Activated CD4-positive, alpha-beta T cell treated with anti-CD3 and anti-CD28 coated beads, Interleukin-2, amount 50 U/mL, for 16 hours (primary cell): ENCODE measurements around the gene GRM4.

Experiments
- DNase-seq: peaks from one replicate; pipeline ENCODE4 v3.0.0-alpha.2; 2020

Gene GRM4

DNA sequence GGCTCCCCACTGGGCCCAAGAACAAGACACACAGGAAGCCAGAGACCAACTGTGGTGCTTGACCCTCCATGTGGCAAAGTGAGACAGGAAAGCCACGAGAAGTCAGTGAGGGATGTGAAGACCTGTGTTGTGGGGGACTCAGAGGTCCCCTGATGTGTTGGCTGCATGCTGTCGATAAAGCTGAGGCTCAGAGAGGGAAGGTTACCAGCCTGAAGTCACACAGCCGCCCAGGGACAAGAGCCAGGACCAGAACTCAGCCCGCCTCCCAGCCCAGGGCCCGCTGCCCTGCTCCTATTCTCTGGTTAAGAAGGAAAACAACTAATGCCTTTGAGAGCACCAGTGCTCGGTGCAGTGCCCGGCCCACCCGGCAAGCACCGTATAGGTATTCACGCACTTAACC lies 63.5 kb downstream of the GRM4 start:
- no peak for DNase-seq

DNA sequence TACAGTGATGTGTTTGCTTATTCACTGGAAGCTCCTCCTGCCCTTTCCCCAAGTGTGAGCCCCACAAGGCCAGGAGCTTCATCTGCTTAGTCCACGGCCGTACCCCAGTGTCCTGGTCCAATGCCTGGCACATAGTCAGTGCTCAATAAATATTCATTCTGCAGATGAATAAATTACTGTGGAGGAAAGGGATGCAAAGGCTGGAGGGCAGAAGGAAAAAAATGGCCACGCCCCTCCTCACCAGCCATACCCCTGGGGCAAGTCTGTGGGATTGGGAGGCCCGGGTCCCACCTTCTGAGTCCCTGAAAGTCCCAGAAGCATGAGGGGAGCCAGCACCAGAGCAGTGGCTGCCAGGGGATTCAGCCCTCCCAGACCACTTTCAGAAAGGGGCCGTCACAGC lies 65.5 kb downstream of the GRM4 start:
- no peak for DNase-seq

DNA sequence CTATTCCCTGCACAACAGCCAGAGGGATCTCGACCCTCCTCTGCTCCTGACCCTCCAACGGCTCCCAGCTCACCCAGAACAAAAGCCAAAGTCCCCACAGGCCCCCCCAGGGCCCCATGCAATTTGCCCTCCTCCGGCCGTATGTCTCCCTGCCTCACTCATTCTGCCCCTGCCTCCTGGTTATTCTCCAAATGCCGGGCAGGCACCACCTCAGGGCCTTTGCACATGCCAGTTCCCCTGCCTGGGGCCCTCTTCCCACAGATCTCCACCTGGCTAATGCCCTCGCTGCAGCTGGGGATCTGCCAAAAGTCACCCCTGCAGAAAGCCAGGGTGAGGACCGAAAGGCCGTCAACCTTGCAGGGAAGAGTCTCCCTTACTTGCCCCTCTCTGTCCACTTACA lies 66.0 kb downstream of the GRM4 start:
- no peak for DNase-seq

DNA sequence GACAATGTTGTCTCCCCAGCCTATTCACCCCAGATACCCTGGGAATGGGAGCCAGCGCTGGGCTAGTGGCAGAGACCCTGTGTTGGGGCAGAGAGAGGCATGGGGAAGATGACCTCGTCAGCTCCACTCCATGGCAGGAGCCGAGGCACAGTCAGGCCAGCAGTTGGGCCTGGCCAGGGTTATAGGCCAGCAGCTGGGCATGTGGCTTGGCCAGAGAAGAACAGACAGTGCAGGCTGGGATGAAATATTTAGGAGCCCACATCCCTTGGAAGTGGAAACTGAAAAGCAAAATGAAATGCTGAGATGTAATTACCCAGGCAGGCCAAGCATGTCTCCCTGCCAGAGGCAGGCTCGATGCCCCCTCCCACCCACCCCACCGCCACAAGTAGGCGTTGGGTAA lies 70.0 kb downstream of the GRM4 start:
- no peak for DNase-seq

DNA sequence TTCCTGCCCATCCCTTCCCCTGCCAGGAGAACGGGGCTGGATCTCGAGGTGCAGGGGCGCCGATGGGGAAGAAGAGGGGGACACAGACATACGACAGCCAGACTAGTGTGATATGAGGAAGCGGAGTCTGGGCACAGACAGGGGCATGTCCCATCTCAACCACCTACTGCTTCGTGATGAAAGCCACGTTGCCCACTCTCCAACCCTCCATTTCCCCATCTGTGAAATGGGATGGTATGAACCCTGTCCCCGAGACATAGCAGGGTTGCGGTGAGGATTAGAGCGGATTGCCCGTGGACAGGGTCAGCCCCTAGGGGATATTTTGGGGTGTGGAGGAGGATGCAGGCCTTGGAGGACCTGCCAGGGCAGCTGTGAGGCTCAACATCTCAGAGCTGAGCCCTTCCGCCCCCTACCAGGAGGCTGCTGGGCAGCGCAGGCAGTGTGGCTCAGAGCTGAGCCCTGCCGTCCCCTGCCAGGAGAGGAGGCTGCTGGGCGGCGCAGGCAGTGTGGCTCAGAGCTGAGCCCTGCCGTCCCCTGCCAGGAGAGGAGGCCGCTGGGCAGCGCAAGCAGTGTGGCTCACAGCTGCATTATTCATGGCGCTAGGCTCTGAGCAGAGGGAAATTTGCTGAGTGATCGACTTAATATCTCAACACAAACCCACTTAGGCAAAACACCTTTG lies 71.7 kb downstream of the GRM4 start:
- DNase-seq = no peak

DNA sequence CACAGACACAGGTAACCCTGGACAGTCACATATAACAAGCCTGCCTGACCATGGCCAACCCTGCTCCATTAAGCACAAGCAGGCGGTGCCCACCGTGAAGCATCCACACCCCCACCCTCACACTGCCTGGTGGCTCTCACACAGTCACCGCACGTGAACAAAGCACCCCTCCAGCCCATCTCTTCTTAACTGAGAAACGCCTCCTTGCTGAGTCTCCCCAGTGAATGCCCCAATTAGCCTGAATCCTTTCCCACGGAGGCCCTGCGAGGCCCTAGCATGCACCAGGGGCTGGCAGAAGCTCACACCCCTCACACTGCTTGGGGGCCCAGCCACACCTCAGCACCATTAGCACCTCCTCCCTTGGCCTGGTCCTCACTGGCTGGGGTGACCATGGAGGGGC lies 72.3 kb downstream of the GRM4 start:
- DNase-seq = no peak

DNA sequence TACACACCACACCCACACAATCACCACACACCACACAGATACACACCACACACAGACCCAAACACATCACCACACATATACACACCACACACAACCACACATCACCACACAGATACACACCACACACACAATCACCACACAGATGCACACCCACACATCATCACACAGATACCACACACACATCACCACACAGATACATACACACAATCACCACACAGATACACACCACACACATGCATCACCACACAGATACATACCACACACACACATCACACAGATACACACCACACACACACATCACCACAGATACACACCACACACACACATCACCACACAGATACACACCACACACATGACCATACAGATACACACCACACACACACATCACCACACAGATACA lies 73.2 kb downstream of the GRM4 start:
- DNase-seq = no peak

DNA sequence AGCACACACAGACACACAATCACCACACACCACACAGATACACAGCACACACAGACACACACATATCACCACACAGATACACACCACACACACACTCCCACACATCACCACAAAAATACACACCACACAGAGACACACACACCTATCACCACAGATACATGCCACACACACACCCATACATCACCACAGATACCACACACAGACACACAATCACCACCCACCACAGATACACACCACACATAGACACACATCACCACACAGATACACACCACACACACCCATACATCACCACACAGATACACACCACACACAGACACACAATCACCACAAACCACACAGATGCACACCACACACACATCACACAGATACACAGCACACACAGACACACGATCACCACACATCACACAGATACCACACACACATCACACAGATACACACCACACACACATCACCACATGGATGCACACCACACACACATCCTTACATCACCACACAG lies 74.0 kb downstream of the GRM4 start:
- no peak for DNase-seq

DNA sequence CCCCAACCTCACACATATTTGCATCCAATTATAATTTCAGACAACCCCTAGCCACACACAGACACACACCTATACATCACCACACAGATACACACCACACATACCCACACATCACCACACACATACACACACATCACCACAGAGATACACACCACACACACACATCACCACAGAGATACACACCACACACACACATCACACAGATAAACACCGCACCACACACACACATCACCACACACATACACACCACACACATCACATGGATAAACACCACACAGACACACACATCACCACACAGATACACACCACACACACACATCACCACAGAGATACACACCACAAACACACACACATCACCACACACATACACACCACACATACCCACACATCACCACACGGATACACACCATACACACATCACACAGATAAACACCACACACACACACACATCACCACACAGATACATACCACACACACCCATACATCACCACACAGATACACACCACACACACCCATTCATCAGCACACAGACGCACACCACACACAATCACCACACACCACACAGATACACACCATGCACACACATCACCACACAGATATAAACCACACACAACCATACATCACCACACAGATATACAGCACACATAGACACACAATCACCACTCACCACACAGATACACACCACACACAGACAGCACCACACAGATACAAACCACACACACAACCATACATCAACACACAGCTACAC lies 74.6 kb downstream of the GRM4 start:
- DNase-seq = no peak

DNA sequence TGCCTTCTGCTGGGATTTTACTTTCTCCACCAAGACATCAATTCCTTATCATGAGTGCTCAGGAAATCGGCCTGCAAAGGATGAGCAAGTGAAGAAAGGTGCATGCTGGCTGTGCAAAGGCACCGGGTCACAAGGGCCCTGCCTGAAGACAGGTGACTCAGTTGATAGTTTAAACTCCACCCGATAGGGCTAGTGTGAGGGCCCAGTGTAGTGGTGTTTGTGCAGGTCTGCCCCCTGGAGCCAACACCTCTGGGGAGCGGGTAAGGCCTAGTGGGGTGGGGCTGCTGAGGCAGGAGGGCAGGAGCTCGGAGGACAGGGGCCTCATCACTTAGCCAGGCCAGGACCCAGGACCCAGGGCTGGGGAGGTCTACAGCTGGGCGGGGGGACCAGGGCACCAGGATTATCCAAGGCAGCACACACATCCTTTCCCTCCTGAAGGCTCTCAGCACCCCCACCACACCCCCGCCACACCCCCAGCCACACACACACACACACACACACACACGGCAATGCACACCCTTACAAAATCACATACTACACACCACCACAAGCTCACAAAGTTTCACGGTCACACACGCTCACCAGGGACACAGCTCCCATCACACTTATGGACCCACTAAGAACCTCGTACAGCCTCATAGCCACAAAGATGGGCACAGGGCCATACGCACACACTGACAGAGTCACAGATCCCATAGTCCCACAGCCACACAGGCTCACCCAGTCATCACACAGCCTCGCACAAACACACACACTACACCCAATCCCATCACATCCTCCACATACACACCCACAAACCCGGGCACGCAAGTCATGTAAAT lies 75.4 kb downstream of the GRM4 start:
- no peak for DNase-seq

DNA sequence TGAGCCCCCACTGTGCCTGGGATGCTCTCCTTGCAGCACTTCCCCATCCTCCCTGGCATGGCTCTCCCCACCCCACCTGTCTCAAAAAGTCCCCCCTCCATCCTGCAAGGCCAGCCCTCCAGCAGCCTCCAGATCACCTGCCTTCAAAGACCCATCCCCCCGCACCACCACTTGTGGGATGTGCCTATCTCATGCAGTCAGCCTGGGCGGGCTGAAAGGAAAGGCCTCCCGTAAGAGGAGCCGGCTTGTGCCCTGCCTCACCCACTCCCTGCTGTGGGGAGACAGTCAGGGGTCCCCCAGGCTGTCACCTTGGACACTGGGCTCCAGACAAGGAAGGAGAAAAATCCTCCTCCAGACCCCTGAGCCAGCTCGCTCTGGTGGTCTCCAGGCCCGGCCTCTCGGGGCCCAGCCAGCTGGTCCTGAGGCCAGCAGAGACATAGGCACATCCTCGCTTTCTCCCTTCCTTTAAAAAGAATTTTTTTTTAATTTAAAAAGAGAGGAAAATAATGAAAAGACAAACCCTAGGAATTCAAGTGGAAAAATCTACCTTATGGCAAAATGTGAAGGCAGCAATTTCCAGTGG lies 77.3 kb downstream of the GRM4 start:
- no peak for DNase-seq

DNA sequence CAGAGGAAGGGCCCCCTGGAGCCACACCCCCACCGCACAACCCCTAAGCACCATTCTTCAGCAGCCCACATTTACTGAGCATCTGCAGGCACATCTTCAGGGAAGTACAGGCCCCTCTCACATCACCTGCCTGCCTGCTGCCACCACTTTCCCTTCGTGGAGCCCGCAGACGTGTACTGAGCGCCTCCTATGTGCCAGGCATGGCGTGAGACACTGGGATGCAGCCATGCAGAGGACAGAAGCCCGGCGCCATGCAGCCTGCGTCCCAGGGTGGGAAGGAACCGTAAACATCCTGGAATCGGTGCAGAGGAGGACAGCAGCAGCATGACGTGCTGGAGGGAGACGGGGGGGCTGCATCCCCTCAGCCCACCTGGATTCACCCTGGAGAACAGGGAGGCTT lies 78.1 kb downstream of the GRM4 start:
- DNase-seq = no peak

DNA sequence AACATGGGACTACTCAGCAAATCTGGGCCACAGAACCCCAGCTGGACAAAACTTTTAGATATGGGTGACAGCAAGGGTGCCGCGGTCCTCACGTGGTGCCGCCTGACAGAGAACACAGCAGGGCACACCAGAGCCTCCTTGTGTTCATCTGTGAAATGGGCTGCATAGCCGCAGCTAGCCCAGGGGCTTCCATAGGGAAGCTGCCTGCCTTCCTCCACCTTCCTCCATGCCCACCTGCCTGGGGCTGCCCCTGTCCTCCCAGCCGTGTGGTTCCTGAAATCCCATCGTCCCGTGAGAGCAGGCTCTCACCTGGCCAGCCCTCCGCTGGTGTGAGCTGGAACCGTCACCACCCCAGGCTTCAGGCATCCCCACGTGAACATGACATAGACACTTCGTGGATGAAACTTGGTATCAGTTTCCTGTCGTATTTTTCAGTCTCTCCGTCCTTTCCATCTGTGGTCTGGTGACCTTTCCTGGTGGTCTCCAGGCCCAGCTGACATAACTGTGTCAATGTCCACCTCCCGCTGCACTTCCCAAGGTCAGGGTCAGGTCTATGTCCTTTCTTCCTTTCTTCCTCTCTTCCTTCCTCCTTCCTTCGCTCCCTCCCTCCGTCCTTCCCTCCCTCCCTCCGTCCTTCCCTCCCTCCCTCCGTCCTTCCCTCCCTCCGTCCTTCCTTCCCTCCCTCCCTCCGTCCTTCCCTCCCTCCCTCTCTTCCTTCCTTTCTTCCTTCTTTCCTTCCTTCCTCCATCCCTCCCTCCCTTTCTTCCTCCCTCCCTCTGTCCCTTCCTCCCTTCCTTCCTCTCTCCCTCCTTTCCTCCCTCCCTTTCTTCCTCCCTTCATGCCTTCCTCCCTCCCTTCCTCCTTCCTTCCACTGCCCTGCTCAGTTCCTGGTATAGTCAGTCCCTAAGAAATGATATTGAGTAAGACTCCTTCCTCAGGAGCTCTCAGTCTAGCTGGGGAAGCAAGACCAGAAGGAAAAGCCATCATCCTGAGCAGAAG lies 78.8 kb downstream of the GRM4 start:
- no peak for DNase-seq

DNA sequence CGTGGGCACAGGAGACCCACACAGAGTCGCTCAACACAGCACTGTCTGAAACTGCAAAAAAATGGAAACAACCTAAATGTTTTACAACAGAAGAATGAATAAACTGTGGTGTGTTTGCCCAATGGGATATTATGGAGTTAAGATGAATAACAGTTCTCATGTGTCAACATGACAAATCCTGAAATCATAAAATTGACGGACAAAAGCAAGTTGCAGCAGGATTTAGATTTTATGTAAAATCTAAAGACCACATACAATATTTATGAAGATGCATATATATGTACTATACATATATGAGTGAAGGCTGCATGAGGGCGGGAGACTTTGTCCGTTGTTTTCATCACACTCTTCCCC lies 79.7 kb downstream of the GRM4 start:
- no peak for DNase-seq

DNA sequence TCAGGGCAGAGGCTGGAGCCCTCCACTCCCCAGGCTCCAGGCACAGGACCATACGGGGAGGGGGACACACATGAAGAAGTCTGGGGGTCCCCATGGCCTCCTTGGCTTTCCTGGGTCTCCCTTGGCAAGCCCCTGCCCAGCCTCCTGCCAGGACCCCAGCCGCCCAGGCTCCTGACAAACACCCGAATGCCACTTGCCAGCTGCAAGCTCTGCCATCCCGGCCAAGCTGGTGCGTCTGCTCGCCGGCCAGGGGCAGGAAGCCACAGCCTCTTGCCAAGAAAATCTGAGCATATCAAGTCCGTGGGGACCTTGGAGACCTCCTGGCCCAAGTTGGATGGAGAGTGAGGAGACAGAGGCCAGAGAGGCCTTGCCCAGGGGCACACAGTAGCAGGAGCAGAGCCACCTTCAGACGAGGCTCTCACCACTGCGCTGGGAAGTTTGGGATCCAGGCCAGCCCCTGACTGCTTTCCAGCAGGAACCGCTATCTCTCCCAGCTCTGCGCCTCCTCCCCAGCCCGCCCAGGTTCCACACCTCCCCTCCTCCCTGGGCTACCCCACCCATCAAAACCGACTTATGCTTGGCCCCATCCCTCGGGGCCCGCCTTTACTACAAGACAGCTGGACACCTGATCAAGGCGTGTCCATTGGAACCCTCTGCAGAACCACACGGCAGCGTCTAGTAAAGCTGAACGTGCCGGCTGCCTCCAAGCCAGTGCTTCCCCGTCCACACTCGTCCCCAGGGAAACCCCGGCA lies 80.2 kb downstream of the GRM4 start:
- DNase-seq = no peak

DNA sequence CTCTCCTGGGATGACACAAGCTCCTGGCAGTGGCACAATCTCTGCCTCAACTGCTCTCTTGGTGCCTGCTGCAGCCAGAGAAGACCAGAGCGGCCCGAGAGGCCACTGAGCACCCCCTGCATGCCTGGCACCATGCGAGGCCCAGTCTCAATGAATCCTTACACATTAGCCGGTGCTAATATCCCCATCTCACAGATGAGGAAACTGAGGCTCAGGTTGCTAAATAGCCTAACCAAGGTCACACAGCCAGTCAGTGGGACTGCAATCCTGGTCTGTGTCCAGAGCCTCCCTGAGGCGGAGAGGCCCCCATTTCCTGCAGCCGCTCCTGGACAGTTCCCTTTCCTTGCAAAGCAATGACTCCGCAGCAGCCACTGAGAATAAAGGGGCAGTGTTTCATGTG lies 81.2 kb downstream of the GRM4 start:
- no peak for DNase-seq

DNA sequence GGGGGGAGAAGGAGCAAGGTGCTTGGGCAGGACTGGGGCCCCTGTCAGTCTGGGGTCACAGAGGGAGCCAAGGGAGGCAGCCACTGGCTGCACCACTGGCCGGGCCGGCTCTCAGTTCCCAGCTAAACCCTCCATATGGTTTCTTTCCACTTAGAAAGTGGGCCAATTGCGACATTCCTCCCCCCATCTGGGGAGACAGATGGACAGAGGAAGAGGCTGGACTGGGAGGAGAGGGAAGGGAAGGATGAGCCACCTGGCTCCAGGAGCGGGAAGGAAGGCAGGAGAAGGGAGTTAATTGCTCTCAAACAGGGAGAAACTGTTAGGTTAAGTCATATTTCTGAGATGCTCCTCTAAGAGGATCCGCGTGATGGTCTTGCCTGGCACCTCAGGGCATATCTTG lies 82.2 kb downstream of the GRM4 start:
- no peak for DNase-seq

DNA sequence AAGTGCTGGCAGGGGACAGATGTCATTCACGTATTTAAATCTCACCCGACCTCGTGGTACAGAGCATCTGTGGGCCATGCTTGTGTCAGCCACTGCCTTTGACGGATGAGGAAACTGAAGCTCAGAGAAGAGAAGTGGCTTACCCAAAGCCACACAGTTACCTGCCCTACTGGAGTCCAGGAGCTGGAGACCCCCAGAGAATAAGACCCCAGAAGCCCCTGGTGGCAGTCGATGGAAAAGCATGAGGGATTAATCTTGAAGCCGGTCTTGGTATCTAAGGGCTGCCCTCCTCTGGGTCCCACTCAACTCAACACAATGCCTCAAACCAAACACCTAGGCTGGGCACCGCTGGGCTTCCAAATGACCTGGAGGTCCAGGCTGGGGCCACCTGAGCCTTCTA lies 83.1 kb downstream of the GRM4 start:
- DNase-seq = no peak

DNA sequence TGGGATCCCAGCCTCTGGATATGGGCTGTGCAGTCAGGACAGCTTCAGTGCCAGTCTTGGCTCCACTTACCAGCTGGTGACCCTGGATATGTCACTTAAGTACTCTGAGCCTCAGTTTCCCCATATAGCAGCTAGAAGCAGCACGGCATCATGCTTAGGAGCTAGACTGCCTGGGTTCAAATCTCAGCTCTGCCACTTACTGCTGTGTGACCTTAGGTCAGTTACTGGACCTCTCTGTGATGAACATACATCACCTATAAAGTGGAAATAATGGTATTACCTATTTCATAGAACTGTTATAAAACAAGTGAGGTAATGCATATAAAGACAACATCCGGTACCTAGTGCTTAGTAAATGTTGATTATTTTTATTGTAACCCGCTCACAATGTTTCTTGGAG lies 83.7 kb downstream of the GRM4 start:
- no peak for DNase-seq

DNA sequence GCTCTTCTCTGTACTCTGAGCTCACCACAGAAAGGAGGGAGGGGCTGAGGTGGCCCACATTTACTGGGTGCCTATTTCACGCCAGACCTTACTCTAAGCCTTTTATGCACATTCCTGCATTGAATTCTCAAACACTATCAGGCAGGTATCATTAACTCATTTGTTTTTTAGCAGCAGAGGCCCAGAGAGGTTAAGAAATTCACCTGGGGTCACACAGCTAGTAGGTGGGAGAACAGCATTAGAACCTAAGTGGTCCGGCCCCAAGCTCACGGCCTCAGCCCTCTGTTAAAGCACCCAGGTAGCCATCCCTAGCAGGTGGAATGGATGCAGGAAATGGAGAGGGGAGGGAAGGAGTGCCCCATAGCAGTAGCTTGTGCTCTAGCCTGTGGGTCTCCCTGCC lies 84.5 kb downstream of the GRM4 start:
- DNase-seq = no peak

DNA sequence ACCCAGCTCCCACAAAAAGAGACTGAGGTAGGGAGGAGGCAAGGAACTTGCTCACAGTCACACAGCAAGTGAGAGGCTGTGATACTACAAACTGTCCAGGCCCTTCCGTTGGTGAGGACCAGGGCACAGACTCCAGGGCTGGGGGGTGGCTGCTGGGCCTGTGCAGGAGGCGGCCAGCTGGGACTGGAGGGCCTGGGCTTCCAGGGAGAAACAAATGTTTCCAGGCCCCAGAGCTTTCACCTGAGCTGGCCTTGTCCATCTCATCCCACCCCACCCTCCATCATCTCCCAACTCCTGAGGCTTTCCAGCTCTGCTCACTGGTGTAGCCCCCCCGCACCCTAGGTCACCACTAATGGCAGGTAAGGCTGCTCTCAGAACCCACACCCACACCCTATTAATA lies 86.0 kb downstream of the GRM4 start:
- DNase-seq = no peak
